Mammary epithelial cell (primary cell): ENCODE measurements around the gene ADO.

ENCODE experiments used
- CTCF ChIP-seq, 2 donors: IDR thresholded peaks in 1 of 2; conservative IDR thresholded peaks in 1 of 2; 2 replicates each; pipeline ENCODE4 v1.5.1; 2011 to 2012; ENCODE audit warnings: inconsistent platforms in 2 of 2, low read length in 2 of 2, mild to moderate bottlenecking in 2 of 2, control low read depth in 1 of 2, low read depth in 1 of 2; ENCODE audit not compliant: insufficient read depth in 1 of 2; ENCODE audit errors: extremely low read depth in 1 of 2
- EZH2 ChIP-seq: IDR thresholded peaks from 2 replicates; pipeline ENCODE4 v1.6.1; 2012; ENCODE audit warnings: low read length, inconsistent platforms, borderline replicate concordance

DNA sequence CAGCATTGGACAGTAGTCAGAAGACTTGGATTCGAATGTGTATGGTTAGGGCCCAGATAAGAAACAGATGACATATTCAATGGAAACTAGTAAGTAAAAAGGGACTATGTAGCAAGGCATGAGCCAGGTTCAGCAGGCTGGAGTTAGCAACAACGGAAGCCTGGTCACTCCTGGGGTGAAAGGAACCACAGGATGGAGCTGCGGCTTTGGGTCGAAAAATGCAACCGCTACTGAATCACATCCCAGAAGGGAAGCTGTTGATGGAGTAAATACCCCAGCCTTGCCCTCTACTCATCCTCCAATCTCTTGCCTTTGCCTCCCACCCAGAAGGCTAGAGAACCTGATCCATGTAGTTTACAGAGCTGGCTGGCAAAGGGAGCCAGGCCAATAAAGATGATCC lies 49.2 kb downstream of the ADO start:
- TF ChIP-seq CTCF (conservative IDR thresholded peaks at IDR 0.05 in 1 of 2, IDR thresholded peaks at IDR 0.05 in 1 of 2; ENCODE audit: extremely low read depth in 1 of 2, insufficient read depth in 1 of 2, low read depth in 1 of 2, low read length in 2 of 2) (no peak), EZH2 (no peak)
